Psoas muscle (tissue), 8 donors: Measurements from ENCODE around the gene NPFFR2. TPM values are rescaled to one million over a fixed set of nuclear protein-coding genes. Genes with fewer than 3 reads are reported as not detected.
A peak's percentile ranks its signal among the peaks of the same experiment; 100 is the strongest.

Experiments used
- ATAC-seq, 4 donors: fragments of 200-7000 bp; cut with Tn5 transposase; one replicate each; pipeline ENCODE4 v1.9.1; 2020; ENCODE audit warnings: moderate library complexity in 3 of 4, mild to moderate bottlenecking in 2 of 4
- DNase-seq, 2 donors: peaks; one replicate each; pipeline ENCODE4 v3.0.0-alpha.2; 2020
- H3K27ac ChIP-seq: fragments of 200-600 bp; one replicate; pipeline ENCODE4 v1.8.0; 2022
- H3K27me3 ChIP-seq, 3 donors: fragments of 200-600 bp in 1 of 3; one replicate each; pipeline versions ENCODE4 v1.6.1 to v1.8.0; 2013 to 2022; ENCODE audit warnings: low read length in 2 of 3, mild to moderate bottlenecking in 2 of 3, moderate library complexity in 1 of 3; ENCODE audit not compliant: insufficient read depth in 3 of 3
- H3K36me3 ChIP-seq, 2 donors: fragments of 200-600 bp in 1 of 2; one replicate each; pipeline versions ENCODE4 v1.6.1 to v1.8.0; 2013 to 2022; ENCODE audit warnings: low read depth in 1 of 2, mild to moderate bottlenecking in 1 of 2, moderate library complexity in 1 of 2; ENCODE audit not compliant: insufficient read depth in 1 of 2
- H3K4me1 ChIP-seq: fragments of 200-600 bp; one replicate; pipeline ENCODE4 v1.8.0; 2022
- H3K4me3 ChIP-seq: fragments of 200-600 bp; one replicate; pipeline ENCODE4 v1.8.0; 2022; ENCODE audit warnings: mild to moderate bottlenecking
- H3K9me3 ChIP-seq: fragments of 200-600 bp; one replicate; pipeline ENCODE4 v1.8.0; 2022
- WGBS, 3 donors: extraction: QIAGEN DNeasy Blood & Tissue Kit; methylation state at CpG; one replicate each; pipeline versions ENCODE4 v1.1.6 to v1.1.7; 2013; 5-methylcytosine and 5-hydroxymethylcytosine counted together
- intact Hi-C, 2 donors: fragments of 100-400 bp; cut with DNase I; formaldehyde crosslinking; loops; one replicate each; pipeline versions ENCODE4 v1.11.0 to v1.14.2; 2022
- polyA plus RNA-seq, 3 donors: library from polyadenylated mRNA; stranded (reverse); fragments of 200-250 nt; gene quantifications; one replicate each; pipeline ENCODE4 v1.2.3, GENCODE V29; 2013
- total RNA-seq, 4 donors: library from RNA; stranded (reverse); fragmentation: NEBNext Ultra II Directional in 2 of 4; extraction: Animal tissue kit (Norgen Biotek cat#: 25700) in 2 of 4; gene quantifications; one replicate each; pipeline versions ENCODE4 v1.2.1 to v1.2.4, GENCODE V29; 2021 to 2023
- TF ChIP-seq, protein P1 (sequence below): fragments of 200-600 bp; IDR thresholded peaks from one replicate; pipeline ENCODE4 v1.8.0; 2022; ENCODE audit warnings: antibody characterized with exemption
- donor health status: healthy with polysubstance abuse.
- donor health status: DM: no; HTN: no; CAD: no; lungs with moderate emphysema.
- donor health status: Bipolar disorder and iron deficiency.
- donor health status: healthy.
- donor health status: DM: yes; HTN: yes; CAD: no.
- donor health status: DM: no; HTN: no; CAD: no.
- donor health status: DM: no; HTN: no; CAD: no.
- donor health status: DM: yes; HTN: yes; CAD: no.

Gene NPFFR2
- total and polyA plus RNA-seq, 7 donors = not detected

DNA sequence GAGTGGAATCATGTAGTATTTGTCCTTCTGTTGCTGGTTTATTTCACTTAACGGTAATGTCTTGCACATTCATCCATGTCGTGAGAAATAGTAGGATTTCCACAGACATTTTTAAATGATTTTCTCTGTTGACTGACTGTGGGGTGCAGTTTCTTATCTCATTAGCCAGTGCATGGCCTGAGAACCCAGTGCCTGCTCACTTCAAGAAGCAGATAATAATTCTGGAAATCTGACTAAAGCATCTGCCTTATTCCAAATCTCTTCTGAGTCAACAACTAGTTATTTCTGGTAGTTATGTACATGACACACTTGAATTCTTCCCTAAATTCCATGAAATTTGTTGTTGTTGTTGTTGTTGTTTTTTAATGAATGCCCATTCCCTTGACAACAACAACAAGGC lies 77.6 kb downstream of the NPFFR2 start:
- intact Hi-C loops = no loop called here
- H3K36me3 ChIP-seq = no peaks in the 10 kb centered on the region
- H3K4me1 ChIP-seq = no peaks in the 10 kb centered on the region
- no peaks in the 10 kb centered on the region for H3K9me3 ChIP-seq
- 84 to 93% (median 84%) methylated on average over 2 of the region's 2 CpGs for WGBS, 3 donors
- H3K27me3 ChIP-seq = no peaks in the 10 kb centered on the region
- DNase-seq = no peak
- TF ChIP-seq, protein P1, sequence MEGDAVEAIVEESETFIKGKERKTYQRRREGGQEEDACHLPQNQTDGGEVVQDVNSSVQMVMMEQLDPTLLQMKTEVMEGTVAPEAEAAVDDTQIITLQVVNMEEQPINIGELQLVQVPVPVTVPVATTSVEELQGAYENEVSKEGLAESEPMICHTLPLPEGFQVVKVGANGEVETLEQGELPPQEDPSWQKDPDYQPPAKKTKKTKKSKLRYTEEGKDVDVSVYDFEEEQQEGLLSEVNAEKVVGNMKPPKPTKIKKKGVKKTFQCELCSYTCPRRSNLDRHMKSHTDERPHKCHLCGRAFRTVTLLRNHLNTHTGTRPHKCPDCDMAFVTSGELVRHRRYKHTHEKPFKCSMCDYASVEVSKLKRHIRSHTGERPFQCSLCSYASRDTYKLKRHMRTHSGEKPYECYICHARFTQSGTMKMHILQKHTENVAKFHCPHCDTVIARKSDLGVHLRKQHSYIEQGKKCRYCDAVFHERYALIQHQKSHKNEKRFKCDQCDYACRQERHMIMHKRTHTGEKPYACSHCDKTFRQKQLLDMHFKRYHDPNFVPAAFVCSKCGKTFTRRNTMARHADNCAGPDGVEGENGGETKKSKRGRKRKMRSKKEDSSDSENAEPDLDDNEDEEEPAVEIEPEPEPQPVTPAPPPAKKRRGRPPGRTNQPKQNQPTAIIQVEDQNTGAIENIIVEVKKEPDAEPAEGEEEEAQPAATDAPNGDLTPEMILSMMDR = no peak
- no peak overlapping the region for H3K27ac ChIP-seq
- H3K4me3 ChIP-seq = no peak overlapping the region
- ATAC-seq = no peak

- Histone ChIP-seq H3K4me3 (no peak overlapping the region), H3K4me1 (no peaks in the 10 kb centered on the region), H3K9me3 (no peaks in the 10 kb centered on the region), H3K27me3 (no peaks in the 10 kb centered on the region), H3K27ac (no peak overlapping the region), H3K36me3 (no peaks in the 10 kb centered on the region)
- DNase-seq (no peak), ATAC-seq (no peak)
- 77 to 84% (median 82%) methylated on average over 2 of the region's 2 CpGs for WGBS, 3 donors
- intact Hi-C loops = no loop called here
- TF ChIP-seq, protein P1 = no peak
These were observed 78.2 kb downstream of the NPFFR2 start for GRCh38 chr4:72109959-72110497.

DNA sequence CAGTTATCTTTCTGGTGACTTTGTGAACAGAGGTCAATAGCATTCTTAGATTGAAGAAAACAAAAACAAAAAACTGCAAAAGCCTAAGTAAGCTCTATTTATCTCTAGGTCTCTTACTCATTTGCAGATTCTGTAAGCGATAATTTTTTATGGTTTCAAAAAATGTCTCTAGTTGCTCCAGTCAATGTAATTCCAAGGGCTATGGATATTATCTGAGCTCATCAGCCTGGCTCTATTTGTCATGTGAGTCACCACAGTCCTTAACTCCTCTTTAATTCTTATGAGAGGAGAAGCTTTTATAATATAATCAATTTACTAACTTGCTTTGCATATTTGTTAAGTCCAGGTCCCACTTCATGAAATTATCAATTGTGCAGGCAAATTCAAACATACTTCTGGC lies 79.1 kb downstream of the NPFFR2 start:
- Histone ChIP-seq H3K4me1 (no peaks in the 10 kb centered on the region), H3K27me3 (no peaks in the 10 kb centered on the region), H3K9me3 (no peaks in the 10 kb centered on the region), H3K36me3 (no peaks in the 10 kb centered on the region), H3K4me3 (no peak overlapping the region), H3K27ac (no peak overlapping the region)
- ATAC-seq = no peak
- WGBS, 3 donors = 79 to 97% (median 88%) methylated on average over 1 of the region's 1 CpG
- no peak for DNase-seq
- intact Hi-C loops = no loop called here
- TF ChIP-seq, protein P1 = no peak

DNA sequence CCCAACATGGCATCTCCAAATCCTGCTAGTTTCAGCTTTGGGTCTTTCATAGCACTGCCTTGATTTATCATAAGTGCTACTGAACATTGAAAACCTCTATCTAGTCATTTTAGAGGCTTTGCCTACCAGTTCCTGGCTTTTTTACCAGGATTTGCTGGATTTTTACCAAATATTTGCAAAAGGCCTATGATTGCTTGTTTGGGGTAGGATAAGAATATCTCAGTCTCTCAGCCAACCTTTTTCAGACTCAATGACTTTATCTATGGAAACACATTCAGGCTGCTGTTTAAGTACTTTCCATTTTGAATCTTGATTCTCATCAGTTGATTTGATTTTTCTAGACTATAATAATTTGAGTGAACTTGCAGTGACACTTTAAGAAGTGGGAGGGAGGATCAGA lies 80.1 kb downstream of the NPFFR2 start:
- Histone ChIP-seq H3K27me3 (no peaks in the 10 kb centered on the region), H3K4me3 (no peak overlapping the region), H3K36me3 (no peaks in the 10 kb centered on the region), H3K27ac (no peak overlapping the region), H3K4me1 (no peaks in the 10 kb centered on the region), H3K9me3 (no peaks in the 10 kb centered on the region)
- ATAC-seq = no peak
- intact Hi-C loops = no loop called here
- DNase-seq = no peak
- TF ChIP-seq, protein P1 = no peak

DNA sequence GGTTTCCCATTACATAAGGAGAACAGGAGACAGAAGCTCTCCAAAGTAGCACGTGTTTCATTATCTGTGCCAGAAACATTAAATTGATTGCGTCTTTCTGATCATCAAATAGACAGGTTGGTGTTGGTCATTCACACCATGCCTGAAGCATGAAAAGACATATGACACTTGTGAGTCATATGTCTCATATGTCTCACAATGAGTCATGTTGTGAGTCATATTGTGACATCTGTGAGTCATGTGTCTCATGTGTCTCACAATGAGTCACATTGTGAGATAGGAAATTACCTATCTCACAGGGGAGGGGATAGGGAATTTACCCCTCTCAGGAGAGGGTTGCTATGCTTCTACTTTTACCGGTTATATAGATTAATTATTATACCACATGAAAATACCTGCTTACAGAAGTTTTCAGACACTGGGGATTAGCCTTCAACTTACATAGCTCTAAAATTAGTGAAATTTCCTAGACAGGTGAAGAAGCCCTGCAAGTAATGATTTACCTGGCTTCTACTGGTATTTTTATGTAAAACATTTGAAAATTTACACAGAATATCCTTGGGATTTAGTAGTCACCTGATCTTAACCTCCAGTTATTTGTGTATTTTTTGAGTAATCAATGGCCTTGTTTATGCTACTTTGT lies 80.8 kb downstream of the NPFFR2 start:
- WGBS, 3 donors = 78 to 84% (median 79%) methylated on average over 3 of the region's 3 CpGs
- ATAC-seq = peak in 2 of 4 donors; percentile 40

More for the DNA sequence above, 80.8 kb downstream of the NPFFR2 start:
- no peak for DNase-seq
- H3K4me3 ChIP-seq = no peak overlapping the region
- H3K9me3 ChIP-seq = no peaks in the 10 kb centered on the region
- no peaks in the 10 kb centered on the region for H3K4me1 ChIP-seq
- H3K36me3 ChIP-seq = no peaks in the 10 kb centered on the region
- intact Hi-C loops = no loop called here
- no peak overlapping the region for H3K27ac ChIP-seq
- H3K27me3 ChIP-seq = no peaks in the 10 kb centered on the region
- TF ChIP-seq, protein P1 = no peak
